PC-9 (cell line): ENCODE data around the gene ATE1. TPM values are rescaled to one million over a fixed set of nuclear protein-coding genes. Genes with fewer than 3 reads are reported as not detected.
"Not testable (repeated sequence)": the region's sequence is repeated elsewhere in the genome, so short reads cannot be mapped to it uniquely, and the experiment has no call there.

Experiments
- BruUV-seq: library from RNA; stranded (reverse); fragments of 400-500 nt; replicated peaks from 2 replicates; lab custom pipeline; 2021; lab: Mats Ljungman, UMichigan
- CTCF ChIA-PET: fragments of 300-600 bp; sonication (Branson Sonifier 250); formaldehyde crosslinking; loops from one replicate; lab custom pipeline; 2022; ENCODE audit warnings: antibody characterized with exemption; lab: Charles Lee
- POLR2A ChIA-PET: fragments of 300-600 bp; sonication (Branson Sonifier 250); formaldehyde crosslinking; loops from one replicate; lab custom pipeline; 2022; ENCODE audit warnings: antibody characterized with exemption; ENCODE audit not compliant: unreplicated experiment; lab: Charles Lee
- DNase-seq, 2 experiments: peaks; one replicate each; pipeline versions ENCODE4 v3.0.0 to v3.0.0-alpha.2; 2015 to 2022; ENCODE audit warnings: mixed read lengths in 1 of 2
- H2AFZ ChIP-seq: fragments of 200-600 bp; sonication (generic); 2 replicates; pipeline ENCODE4 v1.8.1; 2017; ENCODE audit warnings: antibody characterized with exemption
- H3F3A ChIP-seq: fragments of 200-600 bp; sonication (generic); 2 replicates; pipeline ENCODE4 v1.8.1; 2017; ENCODE audit warnings: antibody characterized with exemption, mild to moderate bottlenecking, low read depth; ENCODE audit not compliant: insufficient read depth
- H3K27ac ChIP-seq: fragments of 200-600 bp; sonication (generic); 2 replicates; pipeline ENCODE4 v1.6.1; 2016; ENCODE audit warnings: mixed run types
- H3K27me3 ChIP-seq: fragments of 200-600 bp; sonication (generic); 2 replicates; pipeline ENCODE4 v1.6.1; 2016; ENCODE audit warnings: low read depth, mixed run types; ENCODE audit not compliant: insufficient read depth
- H3K36me3 ChIP-seq: fragments of 200-600 bp; sonication (generic); 2 replicates; pipeline ENCODE4 v1.6.1; 2016; ENCODE audit warnings: low read depth, mixed run types
- H3K4me1 ChIP-seq: fragments of 200-600 bp; sonication (generic); replicated peaks from 2 replicates; pipeline ENCODE4 v1.6.1; 2016; ENCODE audit warnings: mixed run types; ENCODE audit not compliant: insufficient read depth
- H3K4me2 ChIP-seq: fragments of 200-600 bp; sonication (generic); 2 replicates; pipeline ENCODE4 v1.6.1; 2017; ENCODE audit warnings: mixed run types
- H3K4me3 ChIP-seq: fragments of 200-600 bp; sonication (generic); 2 replicates; pipeline ENCODE4 v1.6.1; 2016; ENCODE audit warnings: mixed run types
- H3K79me2 ChIP-seq: fragments of 200-600 bp; sonication (generic); 2 replicates; pipeline ENCODE4 v1.6.1; 2017; ENCODE audit warnings: low read depth, mixed run types
- H3K9me2 ChIP-seq: fragments of 200-600 bp; sonication (generic); 2 replicates; pipeline ENCODE4 v1.8.1; 2017; ENCODE audit warnings: mild to moderate bottlenecking; ENCODE audit not compliant: insufficient read depth
- H3K9me3 ChIP-seq: fragments of 200-600 bp; sonication (generic); 2 replicates; pipeline ENCODE4 v1.8.1; 2016; ENCODE audit warnings: low read depth; ENCODE audit not compliant: insufficient read depth
- H4K20me1 ChIP-seq: fragments of 200-600 bp; sonication (generic); 2 replicates; pipeline ENCODE4 v1.8.1; 2017; ENCODE audit not compliant: insufficient read depth
- EZH2 ChIP-seq: fragments of 200-600 bp; sonication (generic); IDR thresholded peaks from 2 replicates; pipeline ENCODE4 v1.8.0; 2017; ENCODE audit warnings: antibody characterized with exemption, low read depth
- intact Hi-C: fragments of 100-400 bp; cut with micrococcal nuclease; formaldehyde crosslinking; loops from one replicate; pipeline ENCODE4 v1.10.0; 2022; ENCODE audit not compliant: unreplicated experiment
- total RNA-seq: library from RNA; stranded (reverse); gene quantifications from 2 replicates; pipeline ENCODE4 v1.2.3, GENCODE V29; 2021
- TF ChIP-seq, protein P1 (sequence below): fragments of 200-600 bp; sonication (generic); conservative IDR thresholded peaks from 2 replicates; pipeline ENCODE4 v1.6.1; 2017; ENCODE audit warnings: mixed run types, antibody characterized with exemption, mild to moderate bottlenecking, moderate library complexity

The ATE1 gene
- total RNA-seq, 1 experiment from 2014 or later, result 14.8 TPM

GRCh38 chr10:121828045-121828444, 99.8 kb downstream of the ATE1 start:
- no peak for TF ChIP-seq EZH2
- TF ChIP-seq, protein P1, sequence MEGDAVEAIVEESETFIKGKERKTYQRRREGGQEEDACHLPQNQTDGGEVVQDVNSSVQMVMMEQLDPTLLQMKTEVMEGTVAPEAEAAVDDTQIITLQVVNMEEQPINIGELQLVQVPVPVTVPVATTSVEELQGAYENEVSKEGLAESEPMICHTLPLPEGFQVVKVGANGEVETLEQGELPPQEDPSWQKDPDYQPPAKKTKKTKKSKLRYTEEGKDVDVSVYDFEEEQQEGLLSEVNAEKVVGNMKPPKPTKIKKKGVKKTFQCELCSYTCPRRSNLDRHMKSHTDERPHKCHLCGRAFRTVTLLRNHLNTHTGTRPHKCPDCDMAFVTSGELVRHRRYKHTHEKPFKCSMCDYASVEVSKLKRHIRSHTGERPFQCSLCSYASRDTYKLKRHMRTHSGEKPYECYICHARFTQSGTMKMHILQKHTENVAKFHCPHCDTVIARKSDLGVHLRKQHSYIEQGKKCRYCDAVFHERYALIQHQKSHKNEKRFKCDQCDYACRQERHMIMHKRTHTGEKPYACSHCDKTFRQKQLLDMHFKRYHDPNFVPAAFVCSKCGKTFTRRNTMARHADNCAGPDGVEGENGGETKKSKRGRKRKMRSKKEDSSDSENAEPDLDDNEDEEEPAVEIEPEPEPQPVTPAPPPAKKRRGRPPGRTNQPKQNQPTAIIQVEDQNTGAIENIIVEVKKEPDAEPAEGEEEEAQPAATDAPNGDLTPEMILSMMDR, result no peak
- no peak for DNase-seq
- intact Hi-C loops, result no loop called here
- H4K20me1 ChIP-seq, result no peaks in the 10 kb centered on the region
- no peaks in the 10 kb centered on the region for H3K4me1 ChIP-seq
- no peak overlapping the region for H3K4me3 ChIP-seq
- no peak overlapping the region for H2AFZ ChIP-seq
- CTCF ChIA-PET, result no interaction called here
- BruUV-seq, result no TSS peak
- POLR2A ChIA-PET, result no interaction called here
- no peaks in the 10 kb centered on the region for H3K27me3 ChIP-seq
- H3K9me2 ChIP-seq, result no peaks in the 10 kb centered on the region
- no peaks in the 10 kb centered on the region for H3F3A ChIP-seq
- no peaks in the 10 kb centered on the region for H3K9me3 ChIP-seq
- H3K36me3 ChIP-seq, result no peaks in the 10 kb centered on the region
- H3K27ac ChIP-seq, result no peak overlapping the region
- no peak overlapping the region for H3K4me2 ChIP-seq
- H3K79me2 ChIP-seq, result no peaks in the 10 kb centered on the region

DNA sequence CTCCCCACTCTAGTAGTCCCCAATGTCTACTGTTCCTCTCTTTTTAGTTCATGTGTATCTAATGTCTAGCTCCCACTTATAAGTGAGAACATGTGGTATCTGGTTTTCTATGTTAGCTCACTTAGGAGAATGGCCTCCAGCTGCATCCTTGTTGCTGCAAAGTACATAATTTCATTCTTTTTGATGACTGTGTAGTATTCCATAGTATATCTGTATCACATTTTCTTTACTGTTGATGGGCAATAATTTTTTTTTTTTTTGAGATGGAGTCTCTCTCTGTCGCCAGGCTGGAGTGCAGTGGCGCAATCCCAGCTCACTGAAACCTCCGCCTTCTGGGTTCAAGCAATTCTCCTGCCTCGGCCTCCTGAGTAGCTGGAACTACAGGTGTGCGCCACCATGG, 101.1 kb downstream of the ATE1 start:
- BruUV-seq, H3K79me2 ChIP-seq, DNase-seq, H3K9me2 ChIP-seq, H3K4me3 ChIP-seq, POLR2A ChIA-PET, H3K27ac ChIP-seq, H3K4me1 ChIP-seq, H2AFZ ChIP-seq, intact Hi-C loops, H3K9me3 ChIP-seq, H3K36me3 ChIP-seq, H3K27me3 ChIP-seq, H3K4me2 ChIP-seq, CTCF ChIA-PET, H4K20me1 ChIP-seq, H3F3A ChIP-seq: not testable (repeated sequence)

DNA sequence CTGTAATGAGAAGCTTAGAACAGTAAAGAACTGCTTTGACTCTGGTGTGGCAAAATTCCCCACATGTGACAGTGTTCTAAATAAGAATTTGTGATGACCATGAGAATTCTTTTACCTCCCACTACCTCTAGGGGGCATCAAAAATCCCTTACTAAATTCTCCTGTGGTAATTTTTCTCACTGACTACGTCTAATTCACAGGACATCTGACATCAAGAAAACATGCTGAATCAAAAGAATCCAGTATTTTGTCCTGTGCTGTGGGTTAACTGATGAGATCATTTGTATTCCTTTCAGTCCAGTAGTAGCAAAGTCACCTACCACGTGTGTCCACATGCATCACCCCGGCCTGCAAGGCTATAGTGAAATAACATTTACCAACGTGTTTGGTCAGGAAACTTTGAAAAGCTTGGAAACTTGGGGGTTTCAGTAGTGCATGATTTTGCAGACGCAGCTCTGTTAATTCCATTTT, 103.8 kb downstream of the ATE1 start:
- Histone ChIP-seq H3F3A (no peaks in the 10 kb centered on the region), H2AFZ (no peak overlapping the region), H3K79me2 (no peaks in the 10 kb centered on the region), H3K4me2 (no peak overlapping the region), H3K9me2 (no peaks in the 10 kb centered on the region), H3K4me3 (no peak overlapping the region), H4K20me1 (no peaks in the 10 kb centered on the region), H3K36me3 (no peaks in the 10 kb centered on the region), H3K27me3 (no peaks in the 10 kb centered on the region), H3K27ac (no peak overlapping the region), H3K4me1 (no peaks in the 10 kb centered on the region), H3K9me3 (no peaks in the 10 kb centered on the region)
- TF ChIP-seq, protein P1, result peak; percentile 72
- no peak for TF ChIP-seq EZH2
- ChIA-PET POLR2A (no interaction called here), CTCF (no interaction called here)
- intact Hi-C loops, result no loop called here
- BruUV-seq, result no TSS peak
- no peak for DNase-seq

DNA sequence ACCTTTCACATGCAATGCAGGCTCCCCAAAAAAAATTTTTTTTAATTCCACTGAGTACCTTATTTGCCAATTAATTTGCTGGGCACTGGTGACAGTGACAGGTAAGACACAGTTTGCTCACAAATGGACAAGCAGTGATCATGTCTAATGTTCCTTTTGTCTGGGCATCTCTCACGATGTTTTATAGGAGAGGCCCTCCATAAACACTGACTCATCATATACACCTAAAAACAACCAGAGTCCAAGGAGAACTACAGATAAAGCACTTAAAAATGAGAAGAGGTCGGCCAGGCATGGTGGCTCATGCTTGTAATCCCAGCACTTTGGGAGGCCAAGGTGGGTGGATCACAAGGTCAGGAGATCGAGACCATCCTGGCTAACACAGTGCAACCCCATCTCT, 105.1 kb downstream of the ATE1 start:
- Histone ChIP-seq H3F3A (no peaks in the 10 kb centered on the region), H3K27ac (no peak overlapping the region), H2AFZ (no peak overlapping the region), H4K20me1 (no peaks in the 10 kb centered on the region), H3K4me1 (no peaks in the 10 kb centered on the region), H3K9me3 (no peaks in the 10 kb centered on the region), H3K36me3 (no peaks in the 10 kb centered on the region), H3K4me2 (no peak overlapping the region), H3K9me2 (no peaks in the 10 kb centered on the region), H3K79me2 (no peaks in the 10 kb centered on the region), H3K27me3 (no peaks in the 10 kb centered on the region), H3K4me3 (no peak overlapping the region)
- TF ChIP-seq, protein P1, result no peak
- no peak for TF ChIP-seq EZH2
- no TSS peak for BruUV-seq
- ChIA-PET CTCF (no interaction called here), POLR2A (no interaction called here)
- DNase-seq, result no peak
- intact Hi-C loops, result no loop called here
